Vagina (tissue), 2 donors: ENCODE measurements around the gene AVEN.
"Not testable (repeated sequence)": the region's sequence is repeated elsewhere in the genome, so short reads cannot be mapped to it uniquely, and the experiment has no call there.

ENCODE experiments used
- POLR2A ChIP-seq, 2 donors: fragments of 450-650 bp; IDR thresholded peaks; one replicate each; pipeline ENCODE4 v1.6.1; 2017; ENCODE audit warnings: antibody characterized with exemption in 2 of 2, mild to moderate bottlenecking in 2 of 2, moderate library complexity in 2 of 2
- POLR2AphosphoS5 ChIP-seq, 2 donors: sonication (generic); formaldehyde crosslinking; IDR thresholded peaks; one replicate each; pipeline ENCODE4 v1.9.0; 2017; ENCODE audit warnings: antibody characterized with exemption in 2 of 2, mild to moderate bottlenecking in 2 of 2, low read depth in 1 of 2; ENCODE audit not compliant: insufficient read depth in 1 of 2
- TF ChIP-seq, protein P1 (sequence below), 3 experiments: fragments of 450-650 bp in 2 of 3; fragments of 200-600 bp in 1 of 3; sonication (generic) in 1 of 3; IDR thresholded peaks; one replicate each; pipeline ENCODE4 v1.5.1; 2017 to 2019; ENCODE audit warnings: antibody characterized with exemption in 3 of 3, mild to moderate bottlenecking in 2 of 3, moderate library complexity in 2 of 3

- TF ChIP-seq, protein P1, sequence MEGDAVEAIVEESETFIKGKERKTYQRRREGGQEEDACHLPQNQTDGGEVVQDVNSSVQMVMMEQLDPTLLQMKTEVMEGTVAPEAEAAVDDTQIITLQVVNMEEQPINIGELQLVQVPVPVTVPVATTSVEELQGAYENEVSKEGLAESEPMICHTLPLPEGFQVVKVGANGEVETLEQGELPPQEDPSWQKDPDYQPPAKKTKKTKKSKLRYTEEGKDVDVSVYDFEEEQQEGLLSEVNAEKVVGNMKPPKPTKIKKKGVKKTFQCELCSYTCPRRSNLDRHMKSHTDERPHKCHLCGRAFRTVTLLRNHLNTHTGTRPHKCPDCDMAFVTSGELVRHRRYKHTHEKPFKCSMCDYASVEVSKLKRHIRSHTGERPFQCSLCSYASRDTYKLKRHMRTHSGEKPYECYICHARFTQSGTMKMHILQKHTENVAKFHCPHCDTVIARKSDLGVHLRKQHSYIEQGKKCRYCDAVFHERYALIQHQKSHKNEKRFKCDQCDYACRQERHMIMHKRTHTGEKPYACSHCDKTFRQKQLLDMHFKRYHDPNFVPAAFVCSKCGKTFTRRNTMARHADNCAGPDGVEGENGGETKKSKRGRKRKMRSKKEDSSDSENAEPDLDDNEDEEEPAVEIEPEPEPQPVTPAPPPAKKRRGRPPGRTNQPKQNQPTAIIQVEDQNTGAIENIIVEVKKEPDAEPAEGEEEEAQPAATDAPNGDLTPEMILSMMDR (IDR thresholded peaks at IDR 0.05), result not testable (repeated sequence)
- TF ChIP-seq POLR2A (IDR thresholded peaks at IDR 0.05); POLR2AphosphoS5 (IDR thresholded peaks at IDR 0.05; ENCODE audit: insufficient read depth in 1 of 2, low read depth in 1 of 2): not testable (repeated sequence)
These were observed 43.3 kb downstream of the AVEN start for GRCh38 chr15:33995666-33996065.
